T-helper 2 cell treated with Interferon-gamma antibody and Interleukin-4, amounts not matched to agents 100 ng/mL and 5 ng/mL, for 36 hours (primary cell): ENCODE measurements around the gene AFAP1L2. TPM values are rescaled to one million over a fixed set of nuclear protein-coding genes. Genes with fewer than 3 reads are reported as not detected.

Experiments
- intact Hi-C: fragments of 100-400 bp; cut with micrococcal nuclease; formaldehyde crosslinking; loops from one replicate; pipeline ENCODE4 v1.15.1; 2023
- total RNA-seq: library from RNA; stranded (reverse); gene quantifications from 2 replicates; pipeline ENCODE4 v1.2.3, GENCODE V29; 2022

The AFAP1L2 gene
- total RNA-seq, 1 donor from 2014 or later = 1.9 TPM

DNA sequence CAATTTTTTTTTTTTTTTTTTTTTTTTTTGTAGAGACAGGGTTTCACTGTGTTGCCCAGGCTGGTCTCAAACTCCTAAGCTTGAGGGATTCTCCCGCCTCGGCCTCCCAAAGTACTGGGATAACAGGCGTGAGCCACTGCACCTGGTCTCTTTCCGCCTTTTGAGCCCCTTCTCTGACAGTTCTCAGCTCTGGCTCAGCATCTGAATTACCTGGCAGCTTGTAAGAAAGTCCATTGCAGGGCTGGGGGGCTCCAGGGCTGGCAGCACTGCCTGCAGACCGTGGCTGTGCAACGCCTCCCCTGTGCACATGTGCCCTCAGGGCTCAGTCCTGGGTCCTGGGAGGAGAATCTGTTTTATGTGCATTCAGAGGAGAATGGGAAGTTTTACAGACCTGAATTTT, 127.6 kb downstream of the AFAP1L2 start:
- intact Hi-C loops = no loop called here

DNA sequence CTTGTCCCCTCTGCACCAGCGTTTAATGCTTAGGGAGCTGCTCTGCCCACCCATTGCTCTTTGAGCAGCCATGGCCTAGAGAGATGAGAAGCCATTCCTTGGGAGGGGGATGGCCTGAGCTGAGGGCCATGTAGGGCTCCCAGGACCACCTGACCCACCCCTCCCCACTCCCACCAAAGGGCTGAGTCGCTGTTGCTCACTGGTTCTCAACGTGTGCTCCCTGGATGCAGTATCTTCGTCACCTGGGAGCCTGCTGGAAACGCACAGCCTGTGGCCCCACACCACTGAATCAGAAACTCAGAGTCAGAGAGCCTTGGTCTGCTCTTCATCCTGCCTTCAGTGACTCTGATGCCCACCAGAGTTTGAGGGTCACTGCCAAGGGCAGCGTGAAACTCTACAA, 128.2 kb downstream of the AFAP1L2 start:
- intact Hi-C loops = no loop called here

DNA sequence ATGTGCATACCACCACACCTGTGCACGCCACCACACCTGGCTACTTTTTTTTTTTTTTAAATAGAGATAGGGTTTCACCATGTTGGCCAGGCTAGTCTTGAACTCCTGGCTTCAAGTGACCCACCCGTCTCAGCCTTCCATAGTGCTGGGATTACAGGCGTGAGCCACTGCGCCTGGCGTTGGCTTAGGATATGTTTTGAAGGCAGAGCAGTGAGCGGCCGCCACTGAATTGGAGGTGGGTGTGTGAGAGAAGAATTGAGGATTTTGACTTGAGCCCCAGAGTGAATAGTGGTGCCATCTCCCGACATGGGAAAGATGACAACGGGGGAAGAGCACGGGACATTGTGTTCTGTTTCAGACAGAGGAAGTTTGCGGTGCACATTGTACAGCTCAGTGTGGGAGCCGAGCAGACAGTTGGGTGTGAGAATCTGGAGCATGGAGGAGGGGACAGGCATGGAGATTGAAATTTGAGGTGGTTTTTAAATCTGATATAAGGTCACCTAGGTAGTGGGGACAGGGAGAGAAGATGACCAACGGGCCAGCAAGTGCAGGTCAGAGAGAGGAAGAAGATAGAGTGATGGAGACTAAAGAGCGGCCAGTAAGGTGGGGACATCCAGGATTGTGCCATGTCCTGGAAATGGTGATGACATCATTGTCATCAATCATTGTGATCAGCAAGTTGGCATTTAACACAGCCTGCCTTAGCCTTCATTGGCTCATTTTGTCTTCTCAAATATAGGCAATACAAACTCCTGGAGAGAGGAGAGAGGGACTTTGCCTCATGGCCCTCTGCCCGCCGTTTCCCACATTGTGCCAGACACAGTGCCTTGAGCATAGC, 129.5 kb downstream of the AFAP1L2 start:
- intact Hi-C loops = no loop called here

DNA sequence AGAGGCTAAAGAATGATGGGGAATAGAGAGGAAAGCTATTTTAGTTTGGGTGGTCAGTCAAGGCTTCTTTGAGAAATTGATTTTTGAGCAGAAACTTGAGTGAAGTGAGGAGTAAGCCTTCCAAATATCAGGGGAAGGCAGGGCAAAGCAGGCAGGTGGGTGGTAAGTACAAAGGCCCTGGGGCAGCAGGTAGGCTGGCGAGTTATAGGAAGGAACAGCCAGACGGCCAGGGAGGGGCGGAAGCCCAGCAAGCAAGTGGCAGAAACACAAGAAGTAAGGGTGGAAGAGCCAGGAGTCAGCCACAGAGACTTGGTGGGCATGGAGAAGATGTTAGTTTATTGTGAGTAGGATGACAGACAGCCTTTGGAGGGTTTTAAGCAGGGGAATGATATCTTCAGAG, 130.4 kb downstream of the AFAP1L2 start:
- intact Hi-C loops = no loop called here

DNA sequence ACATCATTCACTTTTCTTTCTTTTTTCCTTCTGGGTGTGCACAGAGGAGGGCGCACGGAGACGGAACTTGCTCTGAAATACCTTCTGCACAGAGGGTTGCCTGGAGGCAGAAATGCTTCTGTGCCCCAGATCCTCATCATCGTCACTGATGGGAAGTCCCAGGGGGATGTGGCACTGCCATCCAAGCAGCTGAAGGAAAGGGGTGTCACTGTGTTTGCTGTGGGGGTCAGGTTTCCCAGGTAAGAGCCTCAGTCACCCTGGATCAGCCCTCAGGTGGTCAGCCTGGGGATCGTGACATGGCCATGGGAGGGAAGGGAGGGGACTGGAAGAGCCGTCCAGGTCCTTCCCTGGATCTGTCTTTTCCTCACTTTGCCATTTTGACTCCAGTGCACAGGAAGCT, 131.6 kb downstream of the AFAP1L2 start:
- intact Hi-C loops = no loop called here

DNA sequence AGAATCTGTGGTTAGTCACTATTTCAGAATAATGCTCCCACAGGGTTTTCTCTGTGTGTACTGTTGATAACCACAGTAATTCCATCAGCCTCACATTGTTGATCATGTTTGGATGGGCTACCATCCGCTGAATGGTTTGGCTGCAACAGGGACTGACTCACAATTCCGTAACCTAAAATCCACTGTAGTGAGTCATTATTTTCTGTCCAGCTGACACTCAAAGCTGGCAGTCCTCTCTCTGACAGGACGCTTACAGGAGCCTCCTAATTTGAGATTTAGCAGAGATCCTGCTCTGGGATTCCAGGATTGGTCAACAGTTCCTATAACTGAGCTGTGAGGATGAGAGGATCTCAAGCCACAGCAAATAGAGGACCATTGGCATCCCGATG, 132.5 kb downstream of the AFAP1L2 start:
- intact Hi-C loops = no loop called here

DNA sequence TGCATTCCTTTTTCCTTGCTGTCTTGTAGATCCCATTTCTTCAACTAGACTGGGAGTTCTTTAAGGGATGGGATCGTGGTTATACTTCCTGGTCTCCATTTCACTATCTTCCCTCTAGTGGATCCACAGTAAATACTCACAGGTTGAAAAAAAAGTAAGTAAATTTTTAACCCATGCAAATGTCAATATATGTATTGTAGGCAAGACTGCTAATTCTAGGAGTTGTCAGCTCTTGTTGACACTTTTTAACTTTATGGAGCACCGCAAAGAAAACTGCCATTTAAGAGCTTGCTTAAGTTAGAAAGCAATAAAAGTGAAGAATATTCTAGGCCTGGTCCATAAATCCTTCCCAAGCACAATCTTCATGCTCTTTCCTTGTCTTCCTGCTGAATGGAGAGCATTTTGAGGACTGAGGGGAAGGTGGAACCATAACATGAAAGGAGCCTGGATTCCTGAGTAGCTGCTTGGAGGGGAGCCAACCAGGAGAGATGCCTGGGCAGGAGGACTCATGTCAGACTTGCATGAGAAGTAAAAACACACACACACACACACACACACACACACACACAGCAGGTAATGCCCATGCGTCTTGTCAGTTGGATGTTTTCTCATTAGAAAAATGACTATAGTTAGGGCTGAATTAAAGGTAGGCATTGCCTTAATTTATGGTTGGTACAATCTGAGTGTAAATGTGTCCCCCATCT, 133.1 kb downstream of the AFAP1L2 start:
- intact Hi-C loops = no loop called here

DNA sequence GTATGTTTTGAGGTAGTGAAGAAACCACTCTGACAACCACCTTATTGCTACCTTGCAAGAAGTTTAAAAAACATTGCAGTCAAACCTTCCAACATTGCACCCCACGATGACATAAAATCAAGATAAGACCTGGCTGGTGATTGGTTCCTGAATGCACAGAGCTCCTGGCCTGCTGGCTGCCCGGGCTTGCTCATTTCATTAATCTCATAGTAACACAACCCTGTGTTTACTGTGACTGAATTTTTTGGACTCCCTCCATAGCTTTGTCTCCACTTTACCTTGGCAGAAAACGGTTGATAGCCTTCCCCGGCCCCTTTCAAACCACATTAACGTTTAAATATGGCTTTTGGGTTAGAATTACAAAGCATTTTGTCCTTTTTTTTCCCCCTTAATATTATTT, 137.8 kb downstream of the AFAP1L2 start:
- intact Hi-C loops = no loop called here

DNA sequence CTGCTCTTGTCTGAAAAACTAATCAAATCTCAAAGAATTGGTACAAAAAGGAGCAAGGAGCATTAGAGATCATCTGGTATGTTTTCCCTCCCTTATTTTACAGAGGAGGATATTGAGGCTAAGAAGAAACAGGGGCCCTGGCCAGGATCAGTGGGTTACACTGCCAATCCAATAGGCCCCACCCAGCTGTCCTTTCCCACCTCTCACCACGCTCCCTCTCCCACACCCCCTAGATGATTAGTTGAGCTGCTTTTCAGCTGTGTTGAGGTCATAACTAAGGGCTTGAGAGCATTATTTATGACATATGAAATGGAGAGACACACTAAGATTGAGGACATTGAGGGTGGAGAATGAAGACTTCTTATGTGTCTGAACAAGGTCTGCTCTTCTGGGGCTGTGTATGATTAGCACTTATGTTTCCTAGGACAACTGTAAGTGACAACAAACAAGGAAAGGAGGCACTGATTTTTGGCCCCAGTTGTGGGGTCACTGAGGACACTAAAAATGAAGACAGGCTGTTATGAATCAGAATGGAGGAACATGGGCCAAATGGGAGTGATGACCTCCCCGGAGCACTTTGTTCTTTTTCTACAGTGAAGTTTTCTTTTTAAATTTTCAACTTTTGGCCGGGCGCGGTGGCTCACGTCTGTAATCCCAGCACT, 138.8 kb downstream of the AFAP1L2 start:
- intact Hi-C loops = no loop called here

DNA sequence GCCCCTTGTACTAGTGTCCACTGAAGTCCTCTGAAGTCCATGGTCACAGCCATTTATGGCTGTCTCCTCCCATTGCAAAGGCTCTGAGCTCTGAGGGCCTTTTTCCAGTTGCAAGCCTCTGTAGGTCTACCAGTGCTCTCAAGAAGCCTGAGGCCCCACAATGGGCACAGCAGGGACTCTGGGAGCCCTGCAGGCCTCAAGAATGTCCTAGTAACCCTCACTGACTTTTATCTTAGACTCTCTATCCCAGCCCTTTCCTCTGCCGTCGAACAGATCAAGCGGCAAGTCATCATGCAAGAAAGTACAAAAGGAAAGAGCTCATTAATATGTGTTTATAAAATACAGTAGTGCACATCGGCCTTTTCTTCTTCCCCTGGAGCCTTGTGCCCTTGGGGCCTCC, 141.8 kb downstream of the AFAP1L2 start:
- intact Hi-C loops = no loop called here

DNA sequence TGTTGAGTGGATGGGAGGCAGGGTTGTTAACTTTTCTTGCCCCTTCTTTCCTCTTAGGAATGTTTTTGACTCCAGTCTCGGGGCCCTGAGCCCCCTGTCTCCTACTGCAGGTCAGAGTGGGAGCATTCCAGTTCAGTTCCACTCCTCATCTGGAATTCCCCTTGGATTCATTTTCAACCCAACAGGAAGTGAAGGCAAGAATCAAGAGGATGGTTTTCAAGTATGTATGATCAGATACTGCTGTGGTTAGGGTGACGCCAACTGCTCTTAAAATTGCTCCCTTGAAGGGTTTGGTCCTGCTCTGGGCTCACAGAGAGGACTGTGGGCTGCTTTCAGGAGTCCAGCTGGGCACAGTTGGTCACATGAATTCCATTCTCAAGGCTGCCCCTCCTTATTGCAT, 143.2 kb downstream of the AFAP1L2 start:
- intact Hi-C loops = no loop called here

DNA sequence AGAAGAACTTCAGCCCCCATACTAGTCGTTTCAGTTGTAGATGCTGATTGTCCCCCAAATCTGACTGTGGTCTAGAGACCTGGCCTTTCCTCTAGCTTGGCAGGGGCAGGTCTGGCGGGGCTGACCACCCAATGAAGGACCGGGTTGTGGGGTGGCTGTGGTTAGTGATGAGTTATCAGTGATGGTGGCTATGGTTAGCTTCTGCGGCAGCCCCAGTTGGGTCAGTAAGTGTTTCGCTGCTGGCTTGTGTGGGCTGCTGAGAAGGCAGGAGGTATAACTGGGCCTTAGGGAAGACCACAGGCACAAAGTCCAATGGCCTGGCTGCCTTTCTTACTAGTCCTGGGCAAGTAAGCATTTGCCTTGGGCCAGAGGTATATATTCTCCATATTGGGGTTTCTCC, 143.9 kb downstream of the AFAP1L2 start:
- intact Hi-C loops = no loop called here

DNA sequence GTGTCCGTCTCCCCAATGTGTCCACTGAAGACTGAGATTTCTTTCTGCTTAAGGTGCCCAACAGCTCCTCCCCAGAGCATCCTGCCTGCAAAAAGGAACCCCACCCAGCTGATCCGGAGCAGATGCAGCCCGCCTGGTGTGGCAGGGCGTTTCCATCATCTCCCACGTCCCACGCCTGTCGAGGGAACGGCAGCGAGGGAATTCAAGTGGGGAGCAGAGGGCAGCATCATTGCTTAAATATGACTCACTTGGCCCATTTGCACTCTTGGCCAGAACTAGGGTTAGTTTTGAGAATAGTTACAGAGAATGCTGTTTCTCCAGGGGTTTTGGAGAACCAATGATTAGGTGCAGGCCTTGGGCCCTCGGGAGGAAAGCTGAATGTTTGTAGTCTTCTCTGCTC, 144.5 kb downstream of the AFAP1L2 start:
- intact Hi-C loops = no loop called here

DNA sequence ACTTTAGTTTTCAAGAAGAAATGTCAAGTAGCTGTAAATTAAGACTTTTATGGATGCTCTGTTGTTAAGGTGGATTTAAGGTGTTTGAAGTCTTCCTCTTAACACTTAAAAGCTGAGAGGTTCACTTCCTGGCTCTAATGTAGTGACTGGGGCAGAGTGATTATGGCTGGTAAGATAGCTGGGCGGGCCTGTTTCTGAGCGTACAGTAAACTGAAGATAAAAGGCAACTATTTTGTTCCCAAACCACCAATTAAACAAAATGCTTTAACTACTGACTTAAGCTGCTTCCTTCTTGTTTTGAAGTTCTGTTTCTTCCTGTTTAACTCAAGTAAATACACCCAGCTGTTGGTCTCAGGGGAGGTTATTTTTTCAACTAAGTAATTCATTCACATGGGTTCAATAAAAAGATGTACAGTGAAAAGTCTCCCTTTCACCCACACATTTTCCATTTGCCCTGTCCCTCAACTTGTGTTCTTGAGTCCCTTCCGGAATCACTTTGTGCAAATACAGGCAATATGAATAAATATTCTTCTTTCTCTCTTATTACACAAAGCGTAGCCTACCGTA, 145.9 kb downstream of the AFAP1L2 start:
- intact Hi-C loops = no loop called here

DNA sequence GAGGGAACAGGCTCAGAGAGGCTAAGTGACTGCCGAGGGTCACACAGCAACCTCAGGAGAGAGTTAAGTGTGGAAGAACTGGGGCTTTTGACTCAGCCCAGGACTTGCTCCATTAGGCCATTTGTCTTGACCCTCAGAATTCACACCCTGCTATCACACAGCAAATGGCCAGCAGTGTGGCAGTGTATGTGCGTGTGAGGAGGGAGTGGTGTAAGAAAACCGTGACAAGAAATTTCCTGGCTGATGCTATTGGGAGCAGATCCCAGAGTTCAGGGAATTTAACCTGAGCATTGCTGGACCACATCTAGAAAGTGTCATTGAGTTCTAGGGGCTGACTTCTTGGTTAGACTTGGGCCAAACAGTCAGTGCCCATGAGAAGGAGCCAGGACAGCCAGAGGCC, 146.8 kb downstream of the AFAP1L2 start:
- intact Hi-C loops = no loop called here

DNA sequence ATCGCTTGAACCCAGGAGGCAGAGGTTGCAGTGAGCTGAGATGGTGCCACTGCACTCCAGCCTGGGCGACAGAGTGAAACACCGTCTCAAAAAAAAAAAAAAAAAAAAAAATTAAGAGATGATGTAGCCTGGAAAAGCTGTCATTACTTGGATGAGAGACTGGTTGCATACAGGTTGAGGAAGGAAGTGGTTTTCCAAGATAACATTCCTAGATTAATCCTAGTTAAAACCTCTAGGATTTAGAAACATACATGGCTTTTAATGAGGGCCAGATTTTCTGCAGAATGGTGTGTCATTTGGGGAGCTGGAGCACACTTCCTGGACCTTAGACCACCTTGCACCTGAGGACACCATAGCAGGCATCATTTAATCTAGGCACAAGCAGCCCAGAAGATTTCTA, 147.5 kb downstream of the AFAP1L2 start:
- intact Hi-C loops = no loop called here

DNA sequence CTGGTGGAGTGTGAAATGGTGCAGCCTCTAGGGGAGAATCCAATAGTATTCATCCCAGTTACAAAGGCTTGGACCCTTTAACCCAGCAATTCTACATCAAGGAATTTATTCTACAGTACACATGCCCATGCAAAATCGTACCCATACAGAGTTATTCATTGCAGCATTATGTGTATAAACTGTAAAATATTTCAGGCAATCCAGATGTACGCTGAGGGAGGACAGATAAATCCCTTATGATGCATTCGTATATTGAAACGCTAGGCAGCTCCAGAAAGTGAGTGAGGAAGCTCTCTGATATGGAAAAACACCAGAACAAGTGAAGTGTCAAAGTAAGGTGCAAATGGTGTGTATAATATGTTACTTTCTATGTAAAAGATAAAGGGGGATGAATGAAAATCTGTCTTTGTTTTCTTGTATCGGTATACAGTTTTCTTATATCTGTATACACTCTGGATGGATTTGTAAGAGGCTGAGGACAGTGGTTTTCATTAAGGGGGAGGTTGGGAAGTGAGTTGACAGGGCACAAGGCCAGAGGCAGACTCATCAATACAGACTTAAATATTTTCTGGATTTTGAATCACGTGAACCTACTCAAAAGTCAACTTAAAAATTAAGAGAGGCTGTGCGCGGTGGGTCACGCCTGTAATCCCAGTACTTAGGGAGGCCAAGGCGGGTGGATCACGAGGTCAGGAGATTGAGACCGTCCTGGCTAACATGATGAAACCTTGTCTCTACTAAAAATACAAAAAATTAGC, 148.1 kb downstream of the AFAP1L2 start:
- intact Hi-C loops = no loop called here

DNA sequence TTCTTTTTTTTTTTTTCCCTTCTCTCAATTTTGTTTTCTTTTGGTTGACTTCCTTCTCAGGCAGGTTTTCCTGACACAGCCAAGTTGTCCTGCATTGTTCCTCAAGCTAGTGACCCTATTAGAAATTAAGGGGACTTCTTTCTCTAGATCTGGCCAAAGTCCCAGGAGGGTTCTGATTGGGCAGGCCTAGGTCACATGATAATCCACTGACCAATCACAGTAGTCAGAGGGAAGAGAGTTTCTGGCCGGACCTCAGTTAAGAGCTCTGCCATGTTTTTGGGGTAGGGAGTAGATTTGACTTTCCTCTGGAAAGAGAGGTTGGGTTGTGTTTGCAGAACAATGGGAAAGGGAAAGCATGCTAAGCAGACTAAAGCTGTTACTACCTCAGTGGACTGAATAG, 149.1 kb downstream of the AFAP1L2 start:
- intact Hi-C loops = no loop called here

DNA sequence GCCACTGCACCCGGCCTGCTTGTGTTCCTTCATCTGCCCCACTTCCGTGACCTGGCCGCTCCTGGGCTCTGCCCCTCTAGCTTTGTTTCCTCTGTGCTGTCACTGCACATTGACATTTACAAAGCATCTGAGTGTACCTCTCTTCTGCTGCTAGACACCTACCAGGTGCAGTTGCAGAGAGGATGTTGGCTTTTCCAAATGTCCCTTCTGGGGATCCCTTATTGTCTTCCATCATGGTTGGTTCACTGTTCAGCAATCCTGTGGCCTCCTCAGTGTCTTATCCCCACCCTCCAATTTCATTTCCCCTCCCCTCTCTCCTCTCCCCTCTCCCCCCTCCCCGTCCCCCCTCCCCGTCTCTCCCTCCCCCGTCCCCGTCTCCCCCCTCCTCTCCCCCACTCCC, 151.4 kb downstream of the AFAP1L2 start:
- intact Hi-C loops = no loop called here

DNA sequence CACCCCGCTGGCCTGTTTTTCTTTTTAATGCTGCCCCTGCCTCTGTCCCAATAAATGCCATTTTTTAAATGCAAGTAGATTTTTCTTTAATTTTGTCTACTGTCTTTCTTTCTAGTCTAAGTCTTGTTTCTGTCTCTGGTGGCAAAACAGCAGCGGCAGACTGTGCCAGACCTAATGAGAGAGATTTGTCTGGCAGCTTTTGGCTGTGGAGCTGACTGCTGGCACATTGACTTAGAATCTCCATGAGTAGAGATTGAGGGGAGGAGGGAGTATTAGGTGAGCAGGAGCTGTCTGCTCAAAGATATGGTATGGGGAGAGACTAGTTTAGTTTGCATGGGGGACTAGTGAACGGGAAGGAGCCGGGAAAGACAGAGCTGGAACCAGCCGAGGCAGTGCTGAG, 152.2 kb downstream of the AFAP1L2 start:
- intact Hi-C loops = no loop called here

DNA sequence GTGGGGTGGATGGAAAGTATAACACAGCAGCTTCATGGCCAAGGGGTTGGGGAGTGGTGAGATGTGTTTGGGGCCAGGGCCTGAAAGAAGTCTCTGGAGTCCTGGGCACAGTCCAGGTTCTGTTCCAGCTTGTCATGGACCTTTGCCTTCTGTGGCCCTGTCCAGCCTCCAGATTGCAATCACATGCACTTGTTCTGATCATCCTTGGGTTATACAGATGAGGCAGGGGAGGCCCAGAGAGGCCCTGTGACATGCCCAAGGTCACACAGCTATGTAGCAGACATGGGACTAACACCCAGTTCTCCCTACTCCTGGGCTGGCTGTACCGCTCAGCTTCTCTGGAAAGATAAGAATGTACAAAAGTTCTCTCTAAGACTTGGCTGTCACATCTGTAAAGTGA, 153.6 kb downstream of the AFAP1L2 start:
- intact Hi-C loops = no loop called here
